HG02763 (cell line): ENCODE data around the gene MFGE8.

Source experiments
- ATAC-seq: cut with Tn5 transposase; IDR thresholded peaks from one replicate; pipeline ENCODE4 v1.9.1; 2021; ENCODE audit warnings: mild to moderate bottlenecking, moderate library complexity; ENCODE audit not compliant: unreplicated experiment

MFGE8 gene

GRCh38 chr15:88920186-88920891 is 7.2 kb upstream of the MFGE8 start:
- no peak for ATAC-seq

GRCh38 chr15:88918738-88919137 is 5.6 kb upstream of the MFGE8 start:
- peak; percentile 66 for ATAC-seq

DNA sequence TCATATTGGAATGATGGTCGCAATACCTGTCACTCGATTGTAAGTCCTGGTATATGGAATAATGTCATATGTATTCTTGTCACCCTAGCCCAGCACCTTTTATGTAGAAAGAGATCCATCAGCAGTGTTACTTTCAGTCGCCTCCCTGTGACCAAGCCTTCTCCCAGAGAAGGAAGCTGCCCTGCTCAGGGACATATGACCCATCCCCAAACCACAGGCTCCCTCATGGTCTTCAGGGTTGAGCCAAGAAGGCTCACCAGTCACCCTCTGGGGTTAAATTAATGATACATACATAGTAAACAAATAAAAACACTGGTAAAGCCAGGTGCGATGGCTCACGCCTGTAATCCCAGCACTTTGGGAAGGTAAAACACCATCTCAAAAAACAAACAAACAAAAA is 4.6 kb upstream of the MFGE8 start:
- no peak for ATAC-seq

DNA sequence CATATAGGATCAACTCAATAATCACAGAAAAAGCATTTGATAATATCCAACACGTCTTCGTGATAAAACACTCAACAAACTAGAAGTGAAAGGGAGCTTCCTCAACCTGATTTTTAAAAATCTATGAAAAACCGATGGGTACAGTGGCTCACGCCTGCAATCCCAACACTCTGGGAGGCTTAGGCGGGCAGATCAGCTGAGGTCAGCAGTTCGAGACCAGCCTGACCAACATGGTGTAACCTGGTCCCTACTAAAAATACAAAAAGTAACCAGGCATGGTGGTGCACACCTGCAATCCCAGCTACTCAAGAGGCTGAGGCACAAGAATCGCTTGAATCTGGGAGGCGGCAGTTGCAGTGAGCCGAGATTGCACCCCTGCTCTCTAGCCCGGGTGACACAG is 2.2 kb upstream of the MFGE8 start:
- ATAC-seq = no peak

GRCh38 chr15:88913850-88914169 is 631 bp upstream of the MFGE8 start:
- ATAC-seq = no peak

- ATAC-seq = no peak
Observed at GRCh38 chr15:88912500-88912921, 668 bp downstream of the MFGE8 start.

DNA sequence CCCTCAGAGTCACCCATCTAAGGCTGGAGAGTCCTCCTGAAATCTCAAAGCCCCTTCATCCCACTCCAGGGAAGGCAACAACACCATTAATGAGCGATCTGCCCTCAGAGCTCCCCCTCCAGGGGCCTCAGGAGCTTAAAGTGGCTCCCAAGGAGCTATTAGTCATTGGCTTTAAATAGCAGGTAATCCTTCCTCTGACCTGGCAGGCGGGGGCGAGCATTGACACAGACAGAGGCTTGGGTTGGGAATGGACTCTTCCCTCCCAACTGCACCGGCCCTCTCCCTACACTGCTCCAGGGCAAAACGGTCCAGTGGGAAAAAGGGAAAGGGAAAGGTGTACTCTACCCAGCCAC is 1.4 kb downstream of the MFGE8 start:
- no peak for ATAC-seq

DNA sequence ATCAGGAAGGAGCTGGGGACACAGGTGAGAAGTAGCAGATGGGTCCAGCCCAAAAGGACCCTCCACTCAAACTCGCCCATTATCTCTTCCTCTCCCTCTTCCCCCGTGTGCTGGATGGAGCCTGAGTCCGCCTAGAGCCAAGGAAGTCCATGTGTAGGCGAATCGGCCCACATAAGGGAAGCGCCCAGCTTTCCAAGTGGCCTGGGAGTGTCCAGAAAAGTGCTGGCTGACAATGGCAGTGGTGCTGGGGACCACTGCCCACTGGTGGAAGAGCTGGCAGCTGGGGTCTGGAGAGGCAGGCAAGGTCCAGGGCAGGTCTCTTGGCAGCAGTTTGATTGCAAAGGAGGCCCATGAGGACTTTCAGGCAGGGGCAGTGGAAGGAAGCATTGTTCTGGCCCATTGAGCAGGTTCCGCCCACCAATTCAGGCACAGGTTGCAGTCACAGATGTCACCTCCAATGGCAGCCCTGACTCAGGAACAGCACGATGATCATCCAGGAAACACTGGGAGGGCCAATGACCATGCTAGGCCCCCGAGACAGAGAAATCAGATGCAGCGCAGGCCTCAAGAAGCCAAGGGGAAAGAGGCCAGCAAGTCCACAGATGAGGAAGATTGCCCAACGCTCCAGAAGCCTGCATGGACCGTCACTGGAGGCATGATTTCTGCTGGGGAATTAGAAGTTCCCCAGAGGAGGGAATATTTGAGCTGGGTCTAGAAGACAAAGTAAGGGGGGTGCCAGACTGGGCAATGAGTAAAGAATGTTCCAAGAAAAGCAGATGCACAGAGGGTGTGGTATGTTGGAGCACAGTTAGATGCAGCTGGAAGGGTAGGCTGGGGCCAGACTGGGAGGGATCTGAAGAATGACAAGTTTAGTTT is 3.0 kb downstream of the MFGE8 start:
- ATAC-seq = no peak

GRCh38 chr15:88908697-88909621 is 4.2 kb downstream of the MFGE8 start:
- ATAC-seq = no peak

DNA sequence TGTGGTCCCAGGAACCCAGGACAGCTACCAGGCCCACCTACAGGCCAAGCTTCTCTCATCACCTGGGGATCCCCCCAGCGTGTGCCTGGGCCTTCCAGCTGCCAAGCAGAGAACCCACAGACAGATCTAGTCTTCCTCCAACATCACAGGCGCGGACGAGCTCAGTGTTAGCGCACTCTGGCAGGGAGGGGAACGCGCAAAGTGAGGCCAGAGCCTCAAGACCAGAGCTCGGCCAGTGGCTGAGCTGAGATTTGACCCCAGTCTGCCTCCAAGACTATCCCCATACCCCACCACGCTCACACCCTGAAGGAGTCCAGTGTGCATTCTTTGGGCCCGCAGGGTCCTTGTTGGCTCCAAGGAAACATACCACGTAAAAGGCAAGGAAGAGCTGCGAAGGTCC is 5.1 kb downstream of the MFGE8 start:
- ATAC-seq = no peak

DNA sequence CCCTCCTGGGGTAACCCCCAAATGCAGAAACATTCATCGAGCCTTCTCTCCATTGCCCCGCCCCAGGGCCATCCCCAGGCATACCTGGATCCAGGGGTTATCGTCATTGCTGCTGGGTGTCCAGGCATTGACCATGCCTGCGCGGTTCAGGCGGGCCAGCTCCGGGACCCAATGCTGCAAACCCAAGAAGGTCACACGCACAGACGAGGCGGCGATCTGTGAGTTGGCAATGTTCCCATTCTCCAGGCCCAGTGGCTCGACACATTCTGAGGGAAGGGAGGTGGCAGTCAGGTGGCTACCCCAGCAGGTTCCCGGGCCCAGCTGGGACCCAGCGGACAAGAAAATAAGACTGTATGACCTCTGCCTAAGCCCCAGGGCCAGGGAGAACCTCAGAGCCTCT is 6.1 kb downstream of the MFGE8 start:
- no peak for ATAC-seq

DNA sequence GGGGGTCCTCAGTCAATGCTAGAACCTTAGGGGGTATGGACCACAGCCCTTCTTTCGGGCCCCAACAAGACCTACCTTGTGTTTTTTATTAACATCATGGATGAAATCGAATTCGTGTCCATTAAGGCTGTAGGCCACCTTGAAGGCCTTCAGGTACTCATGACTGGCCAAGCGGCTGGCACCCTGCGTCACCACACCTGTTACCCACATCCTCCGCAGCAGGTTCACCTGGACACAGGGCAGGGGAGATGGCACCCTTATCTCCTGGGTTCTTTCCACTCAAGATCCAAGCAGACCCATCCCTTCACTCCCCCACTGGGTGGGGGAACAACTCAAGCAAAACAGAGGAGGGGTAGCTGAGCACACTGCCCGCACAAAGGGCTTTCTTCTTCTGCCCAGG is 6.6 kb downstream of the MFGE8 start:
- no peak for ATAC-seq

DNA sequence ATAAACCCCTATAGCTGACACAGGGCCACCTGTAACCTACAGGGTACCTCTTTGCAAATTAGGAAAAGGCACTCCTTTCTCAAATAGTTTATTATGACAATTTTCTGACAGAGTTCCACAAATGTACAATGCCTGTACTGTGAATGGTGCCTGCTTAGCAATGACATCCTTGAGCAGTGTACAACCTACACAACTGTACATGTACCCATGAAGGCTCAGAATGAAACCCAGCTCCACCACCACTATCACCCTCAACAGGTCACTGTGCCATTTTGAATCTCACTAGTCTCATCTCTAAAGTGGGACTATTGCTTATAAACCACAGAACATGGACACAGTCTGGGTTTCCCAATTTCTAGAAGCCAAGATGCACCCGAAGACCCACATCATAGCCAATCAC is 7.0 kb downstream of the MFGE8 start:
- ATAC-seq = no peak

GRCh38 chr15:88905576-88905975 is 7.6 kb downstream of the MFGE8 start:
- ATAC-seq = no peak

DNA sequence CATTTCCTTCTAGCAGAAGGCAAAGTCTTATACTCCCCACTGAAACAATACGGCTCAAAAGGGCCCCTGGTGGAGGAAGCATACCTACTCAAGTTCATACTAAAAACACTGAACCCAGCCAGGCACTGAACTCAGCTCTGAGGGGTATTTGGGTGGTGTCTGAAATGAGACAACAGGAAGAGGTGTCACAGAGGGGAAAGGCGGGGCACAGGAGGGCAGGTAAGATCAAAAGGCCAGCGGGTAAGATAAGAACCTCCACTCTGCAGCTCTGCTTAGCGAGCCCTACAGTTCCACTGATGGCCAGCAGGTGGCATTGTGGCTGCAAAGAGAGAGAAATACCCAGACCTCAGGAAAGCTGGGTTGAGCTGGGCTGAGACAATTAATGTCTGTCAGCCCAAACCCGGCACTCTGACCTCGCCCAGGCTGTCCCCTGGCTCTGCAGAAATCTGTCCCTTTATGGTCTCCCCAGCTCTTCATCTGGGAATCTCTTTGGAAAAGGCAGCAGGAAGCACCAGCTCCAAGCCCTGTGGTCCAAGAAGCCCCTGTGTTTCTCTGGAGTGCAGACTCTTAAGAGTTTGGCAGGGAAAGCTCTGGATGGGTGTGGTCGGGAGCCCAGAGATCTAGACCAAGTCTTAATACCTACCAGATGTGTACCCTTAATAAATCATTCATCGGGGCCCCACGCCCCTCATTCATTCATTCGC is 8.4 kb downstream of the MFGE8 start:
- ATAC-seq = peak; percentile 74

- no peak for ATAC-seq
Observed at GRCh38 chr15:88904257-88904623, 8.9 kb downstream of the MFGE8 start.

DNA sequence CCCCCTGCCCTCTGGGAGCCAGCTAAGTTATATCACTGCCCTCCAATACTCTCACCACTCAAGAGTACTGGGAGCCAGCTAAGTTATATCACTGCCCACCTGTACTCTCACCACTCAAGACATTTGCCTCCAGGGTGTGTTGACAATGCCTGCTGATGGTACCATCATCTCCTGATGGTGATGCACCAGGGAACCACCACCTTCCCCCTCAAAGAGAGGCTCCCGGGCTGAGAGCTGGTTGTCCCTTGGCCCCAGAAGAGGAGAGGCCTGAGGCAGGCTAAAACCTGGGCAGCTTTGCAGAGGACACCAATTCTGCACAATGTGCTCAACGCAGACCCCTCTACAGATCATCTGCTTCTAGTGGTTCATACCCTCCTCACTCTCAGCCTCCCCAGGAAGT is 10.3 kb downstream of the MFGE8 start:
- ATAC-seq = no peak

GRCh38 chr15:88902221-88902835 is 10.9 kb downstream of the MFGE8 start:
- ATAC-seq = no peak

DNA sequence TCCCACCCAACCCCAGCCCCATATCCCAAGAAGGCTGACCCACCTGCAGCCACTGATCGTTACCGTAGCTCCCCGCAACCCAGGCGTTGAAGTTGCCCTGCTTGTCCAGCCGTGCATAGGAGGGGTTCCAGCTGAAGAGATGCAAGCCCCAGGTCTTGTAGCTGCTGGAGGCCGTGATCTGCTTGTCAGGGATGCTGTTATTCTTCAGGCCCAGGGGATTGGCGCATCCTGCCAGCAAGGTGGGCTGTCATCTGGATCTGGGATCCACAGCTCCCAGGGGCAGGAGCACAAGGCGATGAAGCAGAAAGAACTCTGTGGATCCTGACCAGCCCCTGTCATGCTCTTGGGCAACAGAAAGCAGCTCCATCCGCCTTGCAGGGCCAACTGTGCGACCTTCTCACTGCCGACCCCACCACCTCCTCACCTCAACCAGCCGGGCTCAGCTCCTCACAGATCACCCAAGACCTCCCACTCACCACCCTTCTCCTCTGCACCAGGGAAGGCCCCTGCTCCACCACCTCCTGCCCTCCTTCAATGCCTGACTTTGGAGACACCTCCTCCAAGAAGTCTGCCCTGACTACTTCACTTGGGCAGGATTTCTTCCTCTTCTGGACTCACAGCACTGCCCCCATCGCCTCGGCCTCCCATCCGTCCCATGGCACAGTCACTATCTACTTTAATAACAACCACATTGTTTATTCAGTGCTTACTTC is 11.5 kb downstream of the MFGE8 start:
- ATAC-seq = no peak

- no peak for ATAC-seq
Observed at GRCh38 chr15:88900982-88901418, 12.2 kb downstream of the MFGE8 start.
